Activated T-cell treated with anti-CD3 and anti-CD28 coated beads, Interleukin-2, amount 50 U/mL, for 72 hours (primary cell): ENCODE results near the gene FOXN3. TPM values are rescaled to one million over a fixed set of nuclear protein-coding genes. Genes with fewer than 3 reads are reported as not detected.

Experiments used
- ATAC-seq, 2 donors: fragments of 150-1000 bp; cut with Tn5 transposase; replicated peaks in 1 of 2; 2 replicates each; pipeline ENCODE4 v1.10.0; 2021; ENCODE audit warnings: moderate library complexity in 2 of 2, mild to moderate bottlenecking in 1 of 2
- DNase-seq, 2 donors: peaks; one replicate each; pipeline ENCODE4 v3.0.0; 2021 to 2022; ENCODE audit warnings: mixed read lengths in 1 of 2
- H3K27ac Mint-ChIP-seq: one replicate; pipeline ENCODE4 v1.8.0; 2022; ENCODE audit warnings: mild to moderate bottlenecking, moderate library complexity, mixed read lengths
- H3K27me3 Mint-ChIP-seq: one replicate; pipeline ENCODE4 v1.8.0; 2022; ENCODE audit warnings: low read depth, mixed read lengths
- H3K36me3 Mint-ChIP-seq, 2 donors: one replicate each; pipeline ENCODE4 v1.8.0; 2022; ENCODE audit warnings: mixed read lengths in 2 of 2, mild to moderate bottlenecking in 1 of 2; ENCODE audit not compliant: insufficient read depth in 2 of 2
- H3K4me1 Mint-ChIP-seq: one replicate; pipeline ENCODE4 v1.8.0; 2022; ENCODE audit warnings: low read depth, mixed read lengths
- H3K4me3 Mint-ChIP-seq, 2 donors: one replicate each; pipeline ENCODE4 v1.8.0; 2022; ENCODE audit warnings: mild to moderate bottlenecking in 2 of 2, mixed read lengths in 2 of 2, moderate library complexity in 2 of 2
- H3K9me3 Mint-ChIP-seq, 2 donors: one replicate each; pipeline ENCODE4 v1.8.0; 2022; ENCODE audit warnings: mixed read lengths in 2 of 2
- total RNA-seq, 2 donors: library from RNA; stranded (reverse); gene quantifications; one replicate each; pipeline ENCODE4 v1.2.3, GENCODE V29; 2022

The FOXN3 gene
- total RNA-seq, 2 donors from 2014 or later = 154 to 157 TPM

DNA sequence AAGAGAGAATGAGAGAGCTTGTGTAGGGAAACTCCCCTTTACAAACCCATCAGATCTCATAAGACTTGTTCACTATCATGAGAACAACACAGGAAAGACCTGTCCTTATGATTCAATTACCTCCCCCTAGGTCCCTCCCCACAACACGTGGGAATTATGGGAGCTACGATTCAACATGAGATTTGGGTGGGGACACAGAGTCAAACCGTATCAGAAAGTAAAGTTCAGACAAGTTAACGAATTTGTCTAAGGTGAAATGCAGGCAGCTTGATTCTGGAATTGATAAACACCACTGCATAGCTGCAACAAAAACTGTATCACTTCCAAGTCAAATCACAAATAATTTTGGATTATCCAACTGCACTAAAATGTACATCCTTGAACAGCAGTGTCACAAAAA is 47.4 kb downstream of the FOXN3 start:
- H3K9me3 Mint-ChIP-seq = peaks cover 0 to 2% of the 10 kb centered on the region in 2 donors
- no peak overlapping the region for H3K4me3 Mint-ChIP-seq
- no peaks in the 10 kb centered on the region for H3K27me3 Mint-ChIP-seq
- ATAC-seq (no peak), DNase-seq (no peak)
- no peak overlapping the region for H3K27ac Mint-ChIP-seq
- H3K36me3 Mint-ChIP-seq = peaks cover 3 to 22% of the 10 kb centered on the region in 2 donors
- H3K4me1 Mint-ChIP-seq = peaks cover 64% of the 10 kb centered on the region

DNA sequence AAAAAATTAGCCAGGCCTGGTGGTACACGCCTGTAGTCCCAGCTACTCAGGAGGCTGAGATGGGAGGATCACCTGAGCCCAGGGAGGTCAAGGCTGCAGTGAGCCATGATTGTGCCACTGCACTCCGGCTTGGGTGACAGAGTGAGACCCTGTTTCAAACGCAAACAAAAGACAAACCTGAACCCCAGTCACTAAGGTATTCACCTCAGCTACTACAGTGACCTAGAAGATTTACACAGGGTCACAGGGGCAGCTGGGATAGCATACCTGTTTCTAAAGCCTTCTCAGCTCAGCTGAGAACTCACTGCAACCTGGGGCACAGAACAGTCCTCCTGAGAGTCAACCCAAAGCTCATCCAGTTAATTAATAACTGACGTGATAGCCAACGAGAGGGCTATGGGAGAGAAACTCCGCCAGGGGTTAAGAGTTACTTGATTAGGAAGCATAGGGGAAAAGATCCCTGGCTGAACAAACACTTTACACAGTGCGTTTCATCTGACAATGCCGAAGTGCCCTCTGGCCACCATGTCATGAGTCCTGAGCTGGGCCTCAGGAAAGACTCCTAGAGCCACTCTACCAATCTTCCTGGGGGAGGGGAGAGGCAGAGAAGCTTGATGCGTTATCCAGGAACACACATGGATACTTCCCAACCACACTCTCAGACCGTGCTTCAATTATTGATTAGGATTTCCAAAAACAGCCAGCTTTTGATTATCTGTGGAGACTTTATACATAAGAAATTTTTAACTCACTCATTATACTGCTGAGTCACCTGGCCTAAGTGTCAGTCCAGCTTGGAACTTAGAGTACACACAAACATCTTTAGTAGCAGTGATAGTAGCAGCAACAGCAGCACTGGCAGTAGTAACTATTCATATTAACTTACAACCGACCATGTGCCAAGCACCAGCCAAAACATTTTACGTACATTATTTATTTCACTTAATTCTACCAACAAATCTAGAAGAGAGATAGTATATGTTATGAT is 48.2 kb downstream of the FOXN3 start:
- DNase-seq (no peak), ATAC-seq (no peak)
- peaks cover 68% of the 10 kb centered on the region for H3K4me1 Mint-ChIP-seq
- H3K27me3 Mint-ChIP-seq = no peaks in the 10 kb centered on the region
- H3K9me3 Mint-ChIP-seq = peaks cover 0 to 2% of the 10 kb centered on the region in 2 donors
- peaks cover 3 to 19% of the 10 kb centered on the region in 2 donors for H3K36me3 Mint-ChIP-seq
- H3K4me3 Mint-ChIP-seq = no peak overlapping the region
- H3K27ac Mint-ChIP-seq = no peak overlapping the region

DNA sequence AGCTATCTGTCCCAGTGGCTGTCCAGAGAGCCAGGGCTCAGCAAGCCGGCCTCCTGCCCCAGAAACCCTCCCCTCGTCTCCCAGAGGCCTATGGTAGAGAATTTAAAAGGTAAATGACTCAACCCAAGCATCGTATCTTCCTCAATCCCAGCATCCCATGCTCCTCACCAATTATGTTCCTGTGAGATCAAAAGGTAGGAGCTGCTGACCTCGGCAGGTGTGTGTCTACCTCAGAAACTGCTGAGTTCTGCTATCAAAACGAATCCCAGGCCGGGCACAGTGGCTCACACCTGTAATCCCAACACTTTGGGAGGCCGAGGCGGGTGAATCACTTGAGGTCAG is 49.3 kb downstream of the FOXN3 start:
- DNase-seq (no peak), ATAC-seq (no peak)
- no peaks in the 10 kb centered on the region for H3K27me3 Mint-ChIP-seq
- H3K4me1 Mint-ChIP-seq = peaks cover 69% of the 10 kb centered on the region
- peaks cover 0 to 2% of the 10 kb centered on the region in 2 donors for H3K9me3 Mint-ChIP-seq
- H3K27ac Mint-ChIP-seq = no peak overlapping the region
- H3K4me3 Mint-ChIP-seq = no peak overlapping the region
- H3K36me3 Mint-ChIP-seq = peaks cover 3 to 22% of the 10 kb centered on the region in 2 donors

DNA sequence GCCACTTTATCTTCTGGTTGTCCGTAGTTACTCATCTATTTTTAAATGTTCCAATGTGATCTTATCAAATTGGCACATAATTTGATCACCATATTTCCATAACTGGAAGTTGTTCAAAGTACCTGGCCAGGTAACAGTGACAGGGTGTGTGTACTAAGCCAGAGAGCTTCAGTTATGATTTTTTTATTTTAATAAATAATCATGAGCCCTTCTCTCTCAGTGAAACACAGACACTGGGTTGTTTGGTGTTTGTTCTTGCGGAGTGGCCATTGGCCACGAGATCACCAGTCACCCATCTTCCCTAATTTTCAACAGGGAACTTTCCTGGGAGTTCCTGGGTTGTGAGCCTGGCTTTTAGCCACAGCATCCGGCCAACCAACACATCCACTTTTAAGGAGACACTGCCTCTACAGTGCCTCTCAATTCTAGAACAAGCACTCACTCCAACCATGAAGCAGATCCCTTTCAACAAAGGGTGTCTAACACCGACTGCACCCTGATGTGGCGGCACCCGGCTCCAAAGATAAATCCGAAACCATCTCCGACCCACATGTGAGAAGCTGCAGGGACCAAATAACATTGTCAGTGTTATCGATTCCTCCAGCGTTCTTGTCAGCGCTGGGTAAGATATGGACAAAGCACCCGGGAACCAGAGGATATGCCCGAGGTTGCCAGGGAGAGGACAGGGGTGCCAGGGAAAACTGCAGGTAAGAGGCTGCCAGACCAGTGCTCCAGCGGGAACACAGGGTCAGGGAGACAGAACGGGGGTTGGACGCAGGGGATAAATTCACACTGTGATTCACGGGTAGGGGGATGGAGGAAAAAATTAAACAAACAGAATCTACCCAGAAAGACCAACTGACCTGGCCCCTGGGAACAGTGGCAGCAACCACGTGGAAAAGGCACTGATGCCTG is 49.9 kb downstream of the FOXN3 start:
- Mint-ChIP-seq H3K36me3 (peaks cover 3 to 18% of the 10 kb centered on the region in 2 donors), H3K27ac (peak overlapping the region; percentile 0), H3K4me3 (no peak overlapping the region), H3K4me1 (peaks cover 65% of the 10 kb centered on the region), H3K27me3 (no peaks in the 10 kb centered on the region), H3K9me3 (peaks cover 0 to 2% of the 10 kb centered on the region in 2 donors)
- DNase-seq (no peak), ATAC-seq (no peak)

DNA sequence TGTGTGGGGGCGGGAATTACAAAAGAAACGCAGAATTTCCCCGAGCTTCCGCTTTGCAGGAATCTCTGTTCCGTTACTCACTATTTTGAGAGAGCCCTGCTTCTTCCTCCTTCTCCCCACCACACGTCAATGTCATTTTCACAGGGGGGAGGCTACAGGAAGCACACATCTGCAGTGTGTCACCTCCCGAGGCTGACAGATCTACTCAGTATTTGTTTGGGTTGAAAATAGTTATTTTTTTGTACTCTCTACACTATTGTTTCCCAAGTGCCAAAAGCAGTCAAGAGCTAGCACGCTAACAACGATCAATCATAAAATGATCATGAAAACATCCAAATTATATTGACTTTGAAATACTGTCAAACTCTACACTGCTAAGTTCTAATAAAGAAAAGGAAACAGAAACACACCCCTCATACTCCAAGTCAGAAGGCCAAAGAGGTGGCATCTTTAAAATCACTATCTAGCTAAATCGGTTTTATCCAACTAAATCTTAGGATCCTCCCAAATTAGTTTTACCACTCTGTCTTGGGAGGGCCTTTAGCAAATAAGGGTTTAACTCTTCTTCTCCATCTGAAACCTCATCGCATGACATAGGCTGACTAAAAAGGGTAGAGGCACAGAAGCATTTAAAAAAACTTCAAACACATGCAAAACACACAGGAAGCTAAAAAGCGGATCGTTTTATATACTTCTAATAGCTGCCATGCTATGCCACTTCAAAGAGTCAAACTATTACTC is 51.8 kb downstream of the FOXN3 start:
- Mint-ChIP-seq H3K4me1 (peaks cover 57% of the 10 kb centered on the region), H3K36me3 (peaks cover 0 to 17% of the 10 kb centered on the region in 2 donors), H3K27ac (peak overlapping the region; percentile 99), H3K9me3 (peaks cover 0 to 2% of the 10 kb centered on the region in 2 donors), H3K4me3 (peak overlapping the region; percentile 80 to 97), H3K27me3 (no peaks in the 10 kb centered on the region)
- DNase-seq (peak; percentile 59), ATAC-seq (peak; percentile 89 to 93)

DNA sequence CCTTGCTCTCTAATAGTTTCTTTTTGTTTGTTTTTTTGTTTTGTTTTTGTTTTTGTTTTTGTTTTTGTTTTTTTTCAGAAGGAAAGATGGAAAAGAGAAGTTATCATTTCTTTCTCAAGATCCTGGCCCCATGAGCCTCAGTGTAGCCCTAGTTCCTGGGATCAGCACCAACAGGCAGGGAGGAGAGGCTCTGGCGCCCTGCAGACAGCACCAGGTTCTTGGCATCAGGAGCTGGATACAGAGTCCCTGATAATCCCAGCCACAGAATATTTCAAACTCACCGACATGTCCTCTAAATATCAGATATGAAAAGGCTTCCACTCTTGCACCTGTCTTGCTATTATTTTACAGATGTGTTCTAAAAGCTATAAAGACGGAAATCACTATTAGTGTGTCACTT is 52.7 kb downstream of the FOXN3 start:
- H3K27me3 Mint-ChIP-seq = no peaks in the 10 kb centered on the region
- peak overlapping the region; percentile 99 for H3K27ac Mint-ChIP-seq
- H3K9me3 Mint-ChIP-seq = no peaks in the 10 kb centered on the region
- DNase-seq (no peak), ATAC-seq (no peak)
- peak overlapping the region; percentile 80 to 97 for H3K4me3 Mint-ChIP-seq
- H3K4me1 Mint-ChIP-seq = peaks cover 60% of the 10 kb centered on the region
- peaks cover 0 to 11% of the 10 kb centered on the region in 2 donors for H3K36me3 Mint-ChIP-seq

DNA sequence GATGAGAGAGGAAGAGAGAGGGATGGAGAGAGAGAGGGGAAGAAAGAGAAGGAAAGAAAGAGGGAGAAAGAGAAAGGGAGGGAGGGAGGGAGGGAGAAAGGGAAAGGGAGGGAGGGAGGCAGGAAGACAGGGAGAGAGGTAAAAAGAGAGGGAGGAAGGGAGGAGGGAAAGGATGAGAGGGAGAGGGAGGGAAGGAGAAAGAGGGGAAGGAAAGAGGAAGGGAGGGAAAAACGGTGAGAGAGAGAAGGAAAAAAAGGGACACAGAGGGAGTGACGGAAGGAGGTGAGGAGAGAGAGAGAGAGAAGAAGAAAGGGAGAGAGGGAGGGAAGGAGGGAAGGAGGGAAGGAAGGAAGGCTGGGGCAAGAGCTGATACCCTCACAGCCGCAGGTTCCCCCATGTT is 56.8 kb downstream of the FOXN3 start:
- ATAC-seq = no peak
- H3K36me3 Mint-ChIP-seq = peaks cover 0 to 9% of the 10 kb centered on the region in 2 donors
- H3K4me3 Mint-ChIP-seq = no peak overlapping the region

DNA sequence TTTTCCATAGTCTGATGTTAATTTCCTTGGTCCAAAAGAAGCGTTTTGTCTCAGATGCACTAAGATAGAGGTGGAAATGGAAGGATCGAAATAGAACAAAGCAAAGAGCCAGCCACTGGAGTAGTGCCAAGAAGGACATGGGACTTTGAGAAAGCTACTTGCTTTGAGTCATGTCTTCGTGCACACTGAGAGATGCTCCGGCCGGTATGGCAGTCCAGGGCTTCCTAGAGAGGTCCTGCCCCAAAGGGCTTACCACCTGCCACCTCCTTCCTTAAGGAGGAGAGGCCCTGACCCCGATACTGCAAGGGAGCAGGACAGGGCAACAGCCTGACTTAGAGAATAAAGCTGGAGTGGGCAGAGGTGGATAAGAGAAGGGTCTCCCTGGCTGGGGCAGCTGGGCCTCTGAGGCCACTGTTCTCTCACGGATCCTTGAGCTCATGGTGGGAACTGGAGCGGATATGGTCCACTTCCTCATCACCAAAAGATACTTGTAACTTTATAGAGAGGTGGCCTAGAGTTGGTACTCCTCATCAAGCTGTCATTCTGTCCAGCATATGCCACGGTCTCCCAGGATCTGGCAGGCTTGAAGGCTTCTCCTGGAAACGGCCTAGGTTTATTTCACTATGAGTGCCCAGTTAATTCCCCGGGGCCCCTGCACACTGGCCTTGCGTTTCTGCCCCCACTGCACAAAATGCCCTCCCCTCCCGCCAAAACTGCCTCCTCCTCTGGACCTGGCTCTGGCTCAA is 57.4 kb downstream of the FOXN3 start:
- H3K27me3 Mint-ChIP-seq = no peaks in the 10 kb centered on the region
- DNase-seq (no peak), ATAC-seq (no peak)
- H3K36me3 Mint-ChIP-seq = peaks cover 0 to 9% of the 10 kb centered on the region in 2 donors
- H3K9me3 Mint-ChIP-seq = no peaks in the 10 kb centered on the region
- H3K4me1 Mint-ChIP-seq = peaks cover 49% of the 10 kb centered on the region
- no peak overlapping the region for H3K4me3 Mint-ChIP-seq
- H3K27ac Mint-ChIP-seq = peak overlapping the region; percentile 84

More for the DNA sequence above, 56.8 kb downstream of the FOXN3 start:
- Mint-ChIP-seq H3K4me1 (peaks cover 53% of the 10 kb centered on the region), H3K9me3 (no peaks in the 10 kb centered on the region), H3K27me3 (no peaks in the 10 kb centered on the region), H3K27ac (peak overlapping the region; percentile 84)
- no peak for DNase-seq

DNA sequence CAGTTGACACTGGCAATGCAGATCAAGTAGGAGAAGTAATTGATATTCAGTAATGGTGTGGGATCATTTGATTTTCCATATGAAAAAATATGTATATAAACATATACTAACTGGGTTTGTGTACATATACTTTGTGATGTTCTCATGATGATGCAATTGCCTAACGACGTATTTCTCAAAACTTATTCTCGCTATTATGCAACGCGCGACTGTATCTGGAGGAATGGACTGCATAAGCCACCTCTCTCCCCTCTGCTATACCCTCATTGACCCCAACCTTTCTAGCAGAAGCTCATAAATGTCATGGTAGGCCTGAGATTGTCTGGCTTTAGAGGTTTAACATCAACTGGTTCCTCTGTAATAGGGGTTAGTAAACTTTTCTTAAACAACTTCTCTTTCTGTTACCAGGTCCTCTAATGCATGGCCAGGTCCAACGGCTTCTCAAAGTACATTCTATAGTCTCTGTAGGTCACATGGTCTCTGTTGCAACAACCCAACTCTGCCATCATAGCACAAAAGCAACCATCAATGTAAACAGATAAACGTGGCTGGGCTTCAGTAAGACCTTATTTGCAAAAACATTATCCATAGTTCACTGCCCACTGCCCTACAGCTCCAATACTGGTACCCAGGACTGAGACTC is 59.3 kb downstream of the FOXN3 start:
- DNase-seq (no peak), ATAC-seq (no peak)
- H3K36me3 Mint-ChIP-seq = peaks cover 0 to 4% of the 10 kb centered on the region in 2 donors
- no peaks in the 10 kb centered on the region for H3K27me3 Mint-ChIP-seq
- no peak overlapping the region for H3K4me3 Mint-ChIP-seq
- no peak overlapping the region for H3K27ac Mint-ChIP-seq
- no peaks in the 10 kb centered on the region for H3K9me3 Mint-ChIP-seq
- H3K4me1 Mint-ChIP-seq = peaks cover 45% of the 10 kb centered on the region

DNA sequence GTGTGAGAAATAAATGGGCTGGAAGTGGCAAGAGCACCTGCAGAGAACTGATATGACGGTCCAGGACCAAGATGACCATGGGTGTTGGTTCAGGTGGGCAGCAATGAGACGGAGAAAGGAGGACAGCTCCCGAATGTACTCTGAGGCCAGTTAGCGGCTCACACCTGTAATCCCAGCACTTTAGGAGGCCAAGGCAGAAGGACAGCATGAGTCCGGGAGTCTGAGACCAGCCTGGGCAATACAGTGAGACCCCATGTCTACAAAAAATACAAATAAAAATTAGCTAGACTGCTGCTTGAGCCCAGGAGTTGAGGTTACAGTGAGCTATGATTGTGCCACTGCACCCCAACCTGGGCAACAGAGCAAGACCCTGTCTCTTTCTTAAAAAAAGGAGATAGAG is 60.1 kb downstream of the FOXN3 start:
- Mint-ChIP-seq H3K4me1 (peaks cover 53% of the 10 kb centered on the region), H3K4me3 (no peak overlapping the region), H3K9me3 (no peaks in the 10 kb centered on the region), H3K27me3 (no peaks in the 10 kb centered on the region), H3K27ac (no peak overlapping the region), H3K36me3 (peaks cover 0 to 4% of the 10 kb centered on the region in 2 donors)
- DNase-seq (no peak), ATAC-seq (no peak)

DNA sequence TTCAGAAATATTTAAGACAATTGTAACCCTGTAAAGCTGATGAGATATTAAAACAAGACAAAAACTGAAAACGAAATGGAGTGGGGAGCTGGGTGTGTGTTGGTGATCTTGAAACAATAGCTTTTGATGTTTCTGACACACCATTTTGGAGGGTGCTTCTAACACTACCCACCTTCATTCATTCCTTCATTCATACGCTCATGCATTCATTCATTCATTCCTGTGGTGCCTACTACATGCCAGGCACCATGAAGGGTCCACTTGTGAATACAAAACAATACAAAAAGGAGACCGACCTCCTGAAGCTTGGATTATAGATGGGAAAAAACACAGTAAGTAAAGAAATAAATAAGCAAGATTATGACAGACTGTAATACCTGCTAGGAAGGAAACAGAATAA is 60.5 kb downstream of the FOXN3 start:
- ATAC-seq (no peak), DNase-seq (no peak)
- H3K36me3 Mint-ChIP-seq = peaks cover 0 to 4% of the 10 kb centered on the region in 2 donors
- no peaks in the 10 kb centered on the region for H3K27me3 Mint-ChIP-seq
- H3K27ac Mint-ChIP-seq = no peak overlapping the region
- no peaks in the 10 kb centered on the region for H3K9me3 Mint-ChIP-seq
- H3K4me3 Mint-ChIP-seq = no peak overlapping the region
- peaks cover 58% of the 10 kb centered on the region for H3K4me1 Mint-ChIP-seq

DNA sequence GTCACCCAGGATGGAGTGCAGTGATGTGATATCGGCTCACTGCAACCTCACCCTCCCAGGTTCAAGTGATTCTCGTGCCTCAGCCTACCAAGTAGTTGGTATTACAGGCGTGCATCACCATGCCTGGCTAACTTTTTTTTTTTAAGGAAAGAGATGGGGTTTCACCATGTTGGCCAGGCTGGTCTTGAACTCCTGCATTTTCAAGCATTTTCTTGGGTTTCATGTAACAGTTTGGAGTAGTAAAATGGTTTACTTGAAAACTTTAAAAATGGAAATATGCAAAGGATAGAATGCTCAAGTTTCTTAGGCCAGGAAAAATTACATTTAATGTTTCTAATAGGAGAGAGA is 63.3 kb downstream of the FOXN3 start:
- Mint-ChIP-seq H3K27ac (peak overlapping the region; percentile 8), H3K4me3 (no peak overlapping the region), H3K4me1 (peaks cover 68% of the 10 kb centered on the region), H3K27me3 (no peaks in the 10 kb centered on the region), H3K36me3 (peaks cover 8 to 21% of the 10 kb centered on the region in 2 donors), H3K9me3 (no peaks in the 10 kb centered on the region)
- DNase-seq (no peak), ATAC-seq (no peak)
